GM18870 (cell line): ENCODE measurements around the gene PRKCA.

ENCODE experiments used
- ATAC-seq: cut with Tn5 transposase; IDR thresholded peaks from one replicate; pipeline ENCODE4 v1.9.1; 2021; ENCODE audit warnings: moderate library complexity; ENCODE audit not compliant: unreplicated experiment

The PRKCA gene

DNA sequence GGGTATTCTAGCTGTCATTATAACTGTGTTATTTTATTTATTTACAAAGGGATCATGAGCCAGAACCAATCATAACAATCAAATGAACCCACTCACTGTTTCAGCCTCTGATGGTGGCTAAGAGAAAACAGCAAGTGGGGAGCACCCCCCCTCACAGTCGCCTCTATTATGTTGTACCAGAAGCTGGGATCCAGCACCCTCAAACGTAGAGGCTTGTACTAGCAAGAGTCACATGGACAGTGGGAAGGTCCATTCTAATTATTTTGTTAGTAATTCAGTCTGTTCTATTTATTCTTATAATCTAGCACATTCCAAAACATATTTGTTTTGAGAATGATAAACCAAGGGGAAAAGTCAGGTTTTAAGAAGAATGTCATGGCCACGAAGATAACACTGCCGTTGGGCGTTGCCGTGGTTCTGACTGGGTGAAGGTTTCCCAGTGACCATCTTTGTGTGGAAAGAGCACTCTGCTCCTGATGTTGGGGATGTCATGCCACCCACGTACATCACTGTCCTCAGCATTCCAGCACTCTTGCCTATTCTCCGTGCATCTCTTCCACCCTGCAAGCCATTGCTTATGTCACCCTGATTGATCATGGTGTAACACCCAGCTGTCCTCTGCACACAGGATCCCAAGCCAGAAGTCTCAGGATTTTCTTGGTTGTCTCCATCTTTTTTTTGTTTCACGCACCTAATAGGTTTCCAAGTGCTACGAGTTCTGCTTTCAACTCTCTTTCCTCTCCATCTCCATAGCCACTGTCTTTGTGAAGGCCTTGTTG is 205.8 kb downstream of the PRKCA start:
- ATAC-seq, result no peak

DNA sequence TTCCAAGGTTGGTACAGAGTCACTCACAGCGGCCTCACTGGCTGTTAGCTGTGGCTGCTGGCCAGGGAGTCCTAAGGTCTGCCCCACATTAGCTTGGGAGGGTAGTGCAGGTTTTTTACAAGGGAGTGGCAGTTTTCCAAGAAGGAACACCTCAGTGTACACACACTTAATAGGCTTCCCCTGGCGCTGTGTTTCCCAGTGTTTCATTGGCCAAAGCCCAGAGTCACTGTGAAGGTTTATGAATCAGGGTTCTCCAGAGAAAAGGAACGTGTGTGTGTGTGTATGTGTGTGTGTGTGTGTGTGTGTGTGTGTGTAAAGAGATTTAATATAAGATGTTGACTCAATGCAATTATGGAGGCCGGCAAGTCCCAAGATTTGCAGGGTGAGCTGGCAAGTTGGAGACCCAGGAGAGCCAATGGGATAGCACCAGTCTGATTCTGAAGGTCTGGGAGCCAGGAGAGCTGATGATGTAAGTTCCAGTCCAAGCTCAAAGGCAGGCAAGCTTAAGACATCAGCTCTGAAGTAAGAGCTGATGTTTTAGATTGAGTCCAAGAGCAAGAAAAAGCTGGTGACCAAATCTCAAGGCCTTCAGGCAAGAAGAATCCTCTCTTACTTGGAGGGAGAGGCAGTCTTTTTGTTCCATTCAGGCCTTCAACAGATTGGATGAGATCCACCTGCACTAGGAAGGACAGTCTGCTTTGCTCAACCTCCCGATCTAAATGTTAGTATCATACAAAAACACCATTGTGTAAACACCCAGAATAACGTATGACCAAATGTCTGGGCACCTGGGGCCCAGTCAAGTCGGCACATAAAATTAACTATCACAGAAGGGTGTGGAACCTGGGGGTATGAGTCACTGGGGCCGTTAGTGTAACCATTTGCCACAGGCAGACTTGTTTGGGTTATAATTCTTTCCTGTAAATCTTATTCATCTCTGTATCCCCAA is 206.8 kb downstream of the PRKCA start:
- no peak for ATAC-seq

DNA sequence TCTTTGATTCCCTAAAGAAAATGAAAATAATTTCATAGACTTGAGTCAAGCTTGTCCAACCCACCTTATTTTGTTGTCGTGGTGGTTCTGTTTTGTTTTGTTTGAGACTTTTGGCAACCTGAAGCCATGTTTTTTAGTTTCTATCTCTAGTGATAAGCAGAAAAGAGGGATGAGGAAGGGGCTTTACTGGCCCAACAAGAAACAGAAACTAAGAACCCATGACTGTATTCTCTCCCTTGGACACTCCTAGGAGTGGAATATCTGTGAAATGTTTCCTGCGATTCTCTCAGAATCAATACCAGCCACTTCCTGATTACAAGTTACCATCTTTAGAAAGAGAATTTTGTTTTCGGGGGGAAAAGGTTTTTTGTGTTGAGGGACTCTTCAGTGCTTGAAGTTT is 207.5 kb downstream of the PRKCA start:
- no peak for ATAC-seq

DNA sequence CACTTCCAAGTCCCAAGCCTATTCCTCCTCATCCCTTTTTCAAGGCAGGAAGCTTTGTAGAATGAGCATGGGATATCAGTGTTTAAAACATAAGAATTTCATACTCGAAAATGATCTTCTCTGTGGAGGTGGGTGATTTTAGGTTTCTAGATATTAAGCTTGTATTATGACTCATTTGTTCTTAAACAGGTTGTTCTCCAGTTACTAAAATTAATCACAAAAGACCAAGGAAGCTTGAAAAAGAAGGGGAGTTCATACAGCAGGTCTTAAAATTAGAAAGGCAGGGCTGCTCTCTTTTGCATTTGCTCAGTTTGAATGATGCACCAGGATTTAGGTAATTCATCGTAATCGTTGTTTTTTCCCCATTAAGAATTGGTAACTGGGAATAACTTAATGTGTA is 208.7 kb downstream of the PRKCA start:
- no peak for ATAC-seq

DNA sequence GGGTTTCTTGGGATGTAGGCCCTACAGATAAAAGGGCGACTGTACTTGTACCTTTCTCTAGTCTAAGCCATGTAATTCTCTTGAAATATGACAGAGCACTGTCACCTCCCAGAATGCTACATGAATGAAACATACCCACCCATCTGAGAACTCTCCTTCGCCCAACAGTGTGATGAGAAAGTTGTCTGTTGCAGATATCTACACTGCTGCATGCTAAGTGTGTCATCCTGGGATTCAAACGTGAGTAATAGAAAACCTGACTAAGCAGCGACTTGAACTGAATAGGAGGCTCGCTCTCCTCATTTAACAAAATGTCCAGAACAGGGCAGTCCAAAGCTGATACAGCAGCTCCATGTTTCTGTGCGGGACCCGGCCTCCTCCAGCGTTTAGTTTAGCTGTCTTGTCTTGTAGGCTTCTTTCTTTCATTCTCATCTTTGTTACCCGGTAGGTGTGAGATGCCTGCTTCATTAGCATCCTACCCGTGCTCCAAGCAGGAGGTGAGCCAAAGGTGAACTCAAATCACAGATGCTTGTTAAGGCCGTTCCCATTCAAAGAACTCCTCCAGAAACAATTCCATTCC is 211.9 kb downstream of the PRKCA start:
- ATAC-seq, result no peak

DNA sequence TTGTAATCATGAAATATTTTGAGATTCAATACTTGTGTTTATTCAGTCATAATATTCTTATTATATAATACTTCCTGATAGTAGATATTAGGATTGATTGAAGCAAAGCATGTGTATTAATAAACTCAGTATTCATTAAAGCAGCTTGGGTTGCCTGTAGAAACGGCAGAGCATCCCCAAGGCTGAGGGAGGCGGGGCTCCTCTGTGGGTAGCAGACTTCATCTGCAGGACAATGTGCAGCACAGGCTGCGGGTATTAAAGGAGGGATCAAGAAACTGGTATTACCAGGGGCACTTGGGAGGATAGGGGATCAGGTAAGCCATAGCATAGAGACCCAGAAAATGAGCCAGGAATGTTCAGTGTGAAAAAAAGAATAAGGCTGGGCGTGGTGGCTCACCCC is 213.6 kb downstream of the PRKCA start:
- no peak for ATAC-seq

DNA sequence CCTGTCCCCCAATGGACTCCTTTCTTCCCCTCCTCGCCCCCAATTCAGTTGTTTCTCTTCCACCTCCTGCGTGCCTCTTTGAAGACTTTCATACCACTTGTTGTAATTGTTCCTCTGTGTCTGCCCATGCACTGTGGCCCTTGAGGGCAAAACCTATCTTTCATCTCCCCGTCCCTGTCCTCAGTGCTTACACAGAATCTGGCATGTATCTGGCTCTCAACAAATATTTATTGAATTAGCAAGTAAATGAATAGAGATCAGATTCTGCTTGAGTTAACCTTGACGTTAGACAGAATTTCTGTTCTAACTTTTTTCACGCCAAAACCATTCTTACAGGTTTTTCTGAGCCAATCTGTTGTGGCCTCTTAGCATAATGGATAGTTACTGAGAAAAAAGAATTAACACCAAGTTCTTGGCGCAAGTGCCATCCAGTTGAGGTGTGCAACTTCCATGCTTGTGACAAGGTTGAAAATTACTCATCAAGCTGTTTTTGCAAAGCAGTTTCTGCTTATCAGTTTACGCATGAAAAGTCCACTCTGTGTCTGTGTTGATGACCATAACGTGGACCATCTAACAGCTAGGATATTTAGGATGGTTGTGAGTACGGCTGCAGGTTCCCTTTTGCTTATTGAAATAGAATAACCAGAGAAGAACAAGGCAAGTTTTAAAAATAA is 215.1 kb downstream of the PRKCA start:
- no peak for ATAC-seq

DNA sequence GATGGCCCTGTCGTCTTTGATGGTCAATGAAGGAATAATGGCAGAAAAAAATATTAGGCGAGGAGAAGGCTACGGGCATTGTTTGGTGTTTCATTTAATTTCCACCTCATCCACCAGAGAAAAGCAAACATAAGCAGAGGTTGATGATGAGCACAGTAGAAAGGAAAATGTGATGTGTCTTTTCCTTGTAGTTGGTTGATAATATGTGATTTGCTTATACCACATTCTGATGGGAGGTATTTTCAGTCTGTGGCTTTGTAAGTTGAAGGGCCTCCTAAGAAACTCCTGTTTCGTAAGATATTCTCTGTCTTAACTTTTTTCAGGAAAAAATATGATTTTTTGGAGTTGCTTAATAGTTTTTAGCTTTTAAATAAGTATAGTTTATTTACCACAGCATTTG is 215.7 kb downstream of the PRKCA start:
- ATAC-seq, result no peak

DNA sequence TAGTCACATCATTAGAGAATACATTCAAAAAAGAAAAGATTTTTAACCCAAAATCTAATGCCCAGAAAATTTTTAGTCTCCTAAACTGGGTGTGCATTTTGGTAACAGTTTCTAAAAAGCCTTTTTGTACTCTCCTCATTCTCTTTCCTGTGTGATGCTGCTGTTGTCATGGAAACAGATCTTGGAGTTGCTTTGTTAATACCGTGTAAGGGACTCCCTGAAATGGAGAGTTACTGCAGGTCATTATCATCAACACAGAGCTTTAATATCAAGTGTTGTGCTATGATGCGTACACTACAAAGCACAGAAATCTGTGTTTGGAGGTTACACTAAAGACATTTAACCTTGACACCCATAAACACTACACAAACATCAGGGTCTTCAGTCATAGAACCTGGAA is 216.3 kb downstream of the PRKCA start:
- ATAC-seq, result no peak

DNA sequence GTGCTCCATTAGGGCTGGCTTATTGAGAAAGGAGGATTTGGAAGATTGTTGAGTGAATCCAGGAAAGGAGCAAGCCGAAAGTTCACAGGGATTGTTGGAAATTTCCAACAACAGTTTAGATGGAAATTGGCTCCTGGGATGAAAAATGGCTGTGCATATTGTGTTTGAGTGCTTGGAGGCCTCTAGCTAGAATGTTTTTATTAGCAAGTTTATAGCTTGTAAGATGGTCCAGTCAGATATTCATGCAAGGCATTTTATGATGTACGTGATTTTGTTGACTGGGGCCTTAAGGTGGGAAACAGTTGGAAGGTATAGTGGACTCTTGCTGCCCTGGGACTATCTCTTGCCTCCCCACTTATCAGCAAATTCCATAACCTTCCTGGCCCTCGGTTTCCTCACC is 216.7 kb downstream of the PRKCA start:
- ATAC-seq, result no peak

DNA sequence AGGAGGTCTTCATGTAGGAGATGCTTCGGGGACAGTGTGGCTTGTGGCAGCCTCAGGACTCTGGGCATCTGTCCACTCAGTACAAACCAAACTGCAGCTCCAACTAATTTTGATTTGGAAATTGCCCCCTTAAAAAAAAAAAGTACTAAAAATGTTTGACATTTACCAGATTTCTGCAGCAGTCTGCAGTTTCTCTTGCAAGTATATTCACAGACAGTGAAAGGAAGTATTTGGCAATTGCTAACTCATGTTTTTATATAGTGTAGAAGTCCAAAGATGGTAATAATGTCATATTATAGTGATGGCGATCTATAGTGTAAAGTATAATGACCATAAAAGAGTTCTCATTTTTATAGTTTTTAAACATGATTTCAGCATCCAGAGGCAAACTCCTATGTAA is 218.6 kb downstream of the PRKCA start:
- ATAC-seq, result no peak

DNA sequence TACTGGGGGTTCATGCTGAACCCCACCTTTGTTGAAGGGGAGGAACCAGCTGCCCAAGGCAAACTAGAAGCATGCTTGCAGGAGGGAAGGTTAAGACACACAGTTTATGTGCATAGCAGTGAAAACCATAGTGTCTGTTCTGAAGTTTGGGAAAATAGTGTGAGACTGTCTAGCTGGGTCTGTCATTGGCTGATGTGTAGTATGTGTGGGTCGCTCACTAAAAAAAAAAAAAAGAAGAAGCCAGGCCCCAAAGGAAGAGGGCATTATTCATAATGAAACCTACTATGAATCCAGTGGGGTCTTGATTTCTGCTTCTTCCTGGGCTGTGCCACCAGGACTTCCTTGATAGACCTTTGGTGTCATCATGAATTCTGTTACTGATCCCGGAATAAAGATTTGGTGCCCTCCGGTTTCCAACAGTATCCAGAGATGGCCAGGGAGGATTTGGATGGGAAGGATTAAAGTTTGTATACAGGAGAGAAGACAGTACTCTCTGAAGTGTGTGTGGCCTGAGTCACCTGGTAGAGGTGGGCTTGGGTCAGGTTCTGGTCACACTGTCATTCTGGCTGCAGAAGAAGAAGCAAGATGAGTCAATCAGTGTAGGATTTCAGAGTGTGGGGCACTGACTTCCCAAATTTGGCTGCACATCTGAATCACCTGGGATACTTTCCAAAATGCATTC is 220.3 kb downstream of the PRKCA start:
- no peak for ATAC-seq

DNA sequence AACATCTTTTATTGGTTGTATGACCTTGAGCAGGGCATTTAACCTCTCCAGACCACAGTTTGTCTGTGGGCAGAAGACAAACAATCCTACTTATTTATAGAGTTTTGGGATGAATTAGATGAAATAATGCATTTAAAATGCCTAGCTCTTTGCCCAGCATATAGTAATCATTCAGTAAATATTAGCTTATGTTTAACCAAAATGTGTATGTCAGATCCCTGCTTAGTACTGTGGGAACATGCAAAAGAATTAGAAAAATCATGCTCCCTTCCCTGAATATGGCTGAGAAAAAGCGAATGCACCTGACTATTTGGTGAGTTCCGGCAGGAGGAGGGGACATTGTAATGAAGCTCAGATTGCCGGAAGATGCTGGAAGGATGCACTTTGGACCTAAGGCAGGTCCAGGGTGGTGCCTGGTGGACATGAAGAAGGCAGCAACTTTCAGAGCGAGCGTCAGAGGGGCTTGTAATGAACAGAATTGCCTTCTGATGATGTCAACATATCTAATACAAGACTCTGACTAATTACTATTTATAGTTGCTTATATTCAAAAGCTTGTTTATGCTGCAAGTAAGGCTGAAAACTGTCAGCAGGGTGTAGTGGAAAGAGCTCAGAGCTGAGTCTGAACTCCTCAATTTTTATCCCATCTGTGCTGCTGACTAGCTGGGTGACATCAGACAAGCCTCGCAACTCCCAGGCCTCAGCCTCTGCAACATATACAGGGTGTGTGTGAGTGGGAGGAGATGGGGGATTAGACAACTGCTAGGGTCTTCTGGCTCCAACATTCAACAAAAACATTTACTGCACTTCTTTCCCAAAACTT is 221.2 kb downstream of the PRKCA start:
- ATAC-seq, result no peak

DNA sequence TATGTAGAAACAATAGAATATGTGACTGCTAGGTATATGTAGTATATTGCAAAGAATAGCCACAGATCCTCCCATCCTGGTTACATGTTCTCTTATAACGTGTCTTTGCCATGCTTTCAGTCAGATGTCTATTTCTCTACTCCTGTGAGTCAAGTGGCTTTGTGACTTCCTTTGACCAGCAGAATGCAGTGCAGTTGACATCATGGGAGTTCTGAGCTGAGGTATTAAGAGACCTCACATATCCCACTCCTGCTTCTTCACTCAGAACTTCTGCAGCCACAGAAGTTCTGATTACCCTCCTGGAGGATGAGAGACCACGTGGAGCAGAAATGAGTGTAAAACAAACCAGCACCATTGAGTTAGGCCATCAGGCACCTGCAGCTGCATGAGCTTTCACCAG is 222.5 kb downstream of the PRKCA start:
- no peak for ATAC-seq

DNA sequence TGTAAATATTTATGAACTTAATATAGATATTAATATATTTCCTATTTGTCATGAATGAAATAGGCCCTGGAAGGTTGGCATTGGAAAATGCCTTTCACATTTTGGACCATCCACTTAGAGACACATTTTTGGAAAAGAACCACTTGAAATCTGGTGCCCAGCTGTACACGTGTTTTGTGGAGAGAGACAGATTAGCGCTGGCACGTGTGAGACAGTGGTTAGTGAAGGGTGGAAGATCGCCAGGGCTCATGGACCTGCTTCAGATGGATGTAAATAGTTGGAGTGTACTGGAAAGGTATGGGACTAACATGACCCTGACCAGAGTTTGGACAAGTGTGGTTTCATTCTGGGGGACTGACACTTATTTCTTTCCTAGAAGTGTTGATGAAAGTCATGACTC is 222.9 kb downstream of the PRKCA start:
- ATAC-seq, result no peak

DNA sequence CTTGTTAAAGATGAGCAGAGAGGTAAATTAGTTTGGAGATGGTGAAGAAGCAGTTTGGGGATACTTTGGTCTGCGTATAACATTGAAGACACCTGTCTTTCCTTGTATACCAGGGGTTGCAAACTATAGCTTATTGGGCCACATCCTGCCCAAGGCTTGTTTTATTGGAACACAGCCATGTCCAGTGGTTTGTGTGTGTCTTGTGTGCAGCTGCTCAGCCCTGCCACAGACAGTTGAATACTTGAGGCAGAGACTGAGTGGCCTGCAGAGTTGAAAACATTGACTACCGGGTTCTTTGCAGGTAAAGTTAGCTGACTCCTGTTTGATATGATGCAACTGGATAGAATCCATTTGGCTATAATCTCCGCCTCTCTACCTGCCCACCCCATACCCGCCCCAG is 224.4 kb downstream of the PRKCA start:
- ATAC-seq, result no peak

DNA sequence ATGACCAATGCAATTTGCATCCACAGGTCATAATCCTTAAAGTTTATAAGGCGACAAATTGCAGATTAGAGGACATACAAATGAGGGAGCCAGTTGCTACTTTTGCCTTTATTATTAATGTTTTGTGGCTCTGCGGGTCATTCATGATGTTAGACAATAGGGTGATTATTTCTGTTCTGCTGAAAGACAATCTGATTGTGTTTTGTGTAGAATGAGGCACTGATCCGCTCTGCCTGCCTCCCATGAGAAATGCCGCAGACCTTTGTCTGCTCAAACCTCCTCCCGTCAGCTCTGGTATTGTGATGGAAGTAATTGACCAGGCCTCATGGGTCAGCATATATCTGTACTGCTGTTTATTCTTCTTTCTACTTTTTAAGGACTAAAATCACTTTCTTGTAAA is 224.9 kb downstream of the PRKCA start:
- ATAC-seq, result no peak

DNA sequence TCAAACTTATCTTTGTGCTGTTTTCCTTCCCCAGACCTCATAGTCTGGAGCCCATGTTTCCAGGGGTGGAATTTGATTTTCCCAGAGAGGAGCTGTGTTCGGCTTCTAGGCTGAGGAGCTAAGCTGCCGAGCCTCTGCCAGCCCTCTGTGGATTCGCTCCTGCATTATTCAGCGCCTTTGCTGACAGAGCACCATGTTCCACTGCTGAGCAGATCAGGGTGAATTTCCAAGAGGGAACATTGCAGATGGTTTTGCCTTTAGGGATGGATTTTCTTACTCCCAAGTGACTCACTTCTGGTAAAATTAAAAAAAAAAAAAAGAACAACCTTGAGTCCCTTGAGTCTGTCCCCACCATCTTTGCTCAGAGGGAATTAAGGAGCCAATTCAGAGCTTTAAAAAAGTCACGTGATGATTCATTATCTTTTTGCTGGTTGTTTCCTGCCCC is 229.5 kb downstream of the PRKCA start:
- no peak for ATAC-seq

DNA sequence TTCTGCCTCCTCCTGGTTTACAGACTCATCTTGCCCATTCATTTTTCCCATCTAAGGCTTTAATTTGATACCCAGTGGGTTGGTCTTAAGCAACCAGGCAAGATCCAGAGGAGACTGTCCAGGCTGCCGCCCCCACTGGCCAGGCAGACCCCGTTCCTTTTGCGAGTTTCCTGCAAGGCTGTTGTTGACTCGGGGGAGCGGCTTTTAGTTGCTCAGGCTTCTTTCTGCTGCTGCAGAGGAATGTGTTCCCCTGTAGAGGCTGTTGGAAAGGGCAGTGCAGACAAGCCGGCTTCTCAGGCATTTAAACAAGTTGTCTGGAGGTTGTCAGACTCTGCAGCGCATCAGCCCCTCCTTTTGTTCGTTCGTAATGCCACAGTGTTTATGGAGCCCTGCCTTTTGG is 231.2 kb downstream of the PRKCA start:
- no peak for ATAC-seq

DNA sequence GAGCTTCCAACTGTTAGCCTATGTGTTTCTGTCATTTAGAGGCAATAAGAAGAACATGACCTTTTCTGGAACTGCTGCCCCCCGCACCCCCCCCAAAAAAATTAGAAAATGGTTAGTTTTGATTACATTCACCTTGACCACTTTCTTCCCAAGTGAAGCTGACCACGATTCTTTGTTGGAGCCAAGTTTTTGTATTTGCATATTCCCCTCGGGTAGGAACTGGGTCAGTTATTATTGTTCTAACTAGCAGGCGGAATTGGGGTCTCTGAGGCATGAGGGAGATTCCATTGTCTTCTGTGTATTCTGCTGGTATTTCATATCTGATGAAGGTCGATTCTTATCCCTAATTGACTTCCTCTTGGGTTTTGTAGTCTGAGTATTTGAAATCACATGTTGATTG is 231.6 kb downstream of the PRKCA start:
- ATAC-seq, result no peak
